Tibial nerve (tissue), 4 donors: Measurements from ENCODE around the gene MRPL17. TPM values are rescaled to one million over a fixed set of nuclear protein-coding genes. Genes with fewer than 3 reads are reported as not detected.
A peak's percentile ranks its signal among the peaks of the same experiment; 100 is the strongest.
"Not testable (repeated sequence)": the region's sequence is repeated elsewhere in the genome, so short reads cannot be mapped to it uniquely, and the experiment has no call there.

Source experiments
- DNase-seq, 2 donors: peaks; one replicate each; pipeline ENCODE4 v3.0.0-alpha.2; 2019; ENCODE audit warnings: low spot score in 2 of 2
- H3K27ac ChIP-seq, 4 donors: fragments of 200-600 bp; sonication (generic) in 3 of 4; one replicate each; pipeline ENCODE4 v1.5.1; 2017 to 2019; ENCODE audit warnings: mild to moderate bottlenecking in 1 of 4
- H3K27me3 ChIP-seq, 2 donors: fragments of 200-600 bp; sonication (generic) in 1 of 2; one replicate each; pipeline versions ENCODE4 v1.5.1 to v1.6.0; 2017 to 2019
- H3K36me3 ChIP-seq, 3 donors: fragments of 200-600 bp; sonication (generic); one replicate each; pipeline ENCODE4 v1.5.1; 2018 to 2019
- H3K4me1 ChIP-seq, 4 donors: fragments of 200-600 bp; sonication (generic) in 3 of 4; one replicate each; pipeline ENCODE4 v1.5.1; 2017 to 2019
- H3K4me3 ChIP-seq, 4 donors: fragments of 200-600 bp; sonication (generic) in 3 of 4; one replicate each; pipeline ENCODE4 v1.5.1; 2017 to 2019; ENCODE audit warnings: mild to moderate bottlenecking in 1 of 4, moderate library complexity in 1 of 4
- H3K9me3 ChIP-seq, 4 donors: fragments of 200-600 bp; sonication (generic) in 3 of 4; one replicate each; pipeline ENCODE4 v1.5.1; 2017 to 2019
- CTCF ChIP-seq, 5 experiments: fragments of 200-600 bp in 3 of 5; fragments of 450-650 bp in 2 of 5; sonication (generic) in 3 of 5; IDR thresholded peaks; one replicate each; pipeline ENCODE4 v1.5.1; 2016 to 2019; ENCODE audit warnings: antibody characterized with exemption in 5 of 5, mild to moderate bottlenecking in 3 of 5, moderate library complexity in 2 of 5
- EP300 ChIP-seq, 2 donors: sonication (generic); formaldehyde crosslinking; IDR thresholded peaks; one replicate each; pipeline ENCODE4 v1.6.1; 2017; ENCODE audit warnings: antibody characterized with exemption in 2 of 2, mild to moderate bottlenecking in 1 of 2
- POLR2A ChIP-seq, 2 donors: fragments of 450-650 bp; IDR thresholded peaks; one replicate each; pipeline ENCODE4 v1.6.1; 2017; ENCODE audit warnings: antibody characterized with exemption in 2 of 2, mild to moderate bottlenecking in 2 of 2, moderate library complexity in 2 of 2
- WGBS, 2 donors: methylation state at CpG; one replicate each; pipeline ENCODE4 v1.1.5; 2018; 5-methylcytosine and 5-hydroxymethylcytosine counted together
- total RNA-seq, 4 donors: library from RNA; depleted of rRNA; stranded (reverse); fragments of >200 nt; gene quantifications; one replicate each; pipeline ENCODE4 v1.1.0, GENCODE V29; 2016

MRPL17 gene
- total RNA-seq, 4 donors from 2014 or later: 17.3 to 24.6 (median 21.6) TPM

GRCh38 chr11:6705905-6706535, 22.9 kb upstream of the MRPL17 start:
- TF ChIP-seq EP300 (IDR thresholded peaks at IDR 0.05) (no peak), CTCF (IDR thresholded peaks at IDR 0.05) (peak; percentile 83 to 89 (median 88)), POLR2A (IDR thresholded peaks at IDR 0.05) (no peak)
- no peaks in the 10 kb centered on the region for H3K9me3 ChIP-seq
- 42 to 43% methylated on average over 7 of the region's 7 CpGs for WGBS, 2 donors
- no peaks in the 10 kb centered on the region for H3K36me3 ChIP-seq
- peak; percentile 32 to 81 for DNase-seq
- no peaks in the 10 kb centered on the region for H3K27me3 ChIP-seq
- no peak overlapping the region for H3K4me3 ChIP-seq
- peaks cover 0 to 15% (median 0%) of the 10 kb centered on the region in 4 donors for H3K4me1 ChIP-seq
- no peak overlapping the region for H3K27ac ChIP-seq

- TF ChIP-seq CTCF (IDR thresholded peaks at IDR 0.05) (peak; percentile 46 to 65 (median 57)), EP300 (IDR thresholded peaks at IDR 0.05) (no peak)
- H3K36me3 ChIP-seq: no peaks in the 10 kb centered on the region
- DNase-seq: peak in 1 of 2 donors; percentile 46
- WGBS, 2 donors: 74 to 79% methylated on average over 2 of the region's 2 CpGs
- H3K4me3 ChIP-seq: no peak overlapping the region
- H3K4me1 ChIP-seq: peaks cover 0 to 15% (median 0%) of the 10 kb centered on the region in 4 donors
- H3K9me3 ChIP-seq: no peaks in the 10 kb centered on the region
- no peaks in the 10 kb centered on the region for H3K27me3 ChIP-seq
- H3K27ac ChIP-seq: no peak overlapping the region
Observed at GRCh38 chr11:6703247-6704063, 20.3 kb upstream of the MRPL17 start.

GRCh38 chr11:6701955-6702354, 18.8 kb upstream of the MRPL17 start:
- peaks cover 0 to 15% (median 0%) of the 10 kb centered on the region in 4 donors for H3K4me1 ChIP-seq
- not testable (repeated sequence) for DNase-seq, H3K9me3 ChIP-seq, H3K36me3 ChIP-seq, H3K27me3 ChIP-seq, H3K4me3 ChIP-seq, H3K27ac ChIP-seq
- 42 to 74% methylated on average over 3 of the region's 3 CpGs for WGBS, 2 donors

GRCh38 chr11:6695377-6695776, 12.2 kb upstream of the MRPL17 start:
- peak in 1 of 2 donors; percentile 76 for TF ChIP-seq EP300 (IDR thresholded peaks at IDR 0.05)
- no peak for TF ChIP-seq CTCF (IDR thresholded peaks at IDR 0.05)
- TF ChIP-seq POLR2A (IDR thresholded peaks at IDR 0.05): no peak
- no peak overlapping the region for H3K4me3 ChIP-seq
- H3K9me3 ChIP-seq: no peaks in the 10 kb centered on the region
- no peaks in the 10 kb centered on the region for H3K27me3 ChIP-seq
- H3K4me1 ChIP-seq: peaks cover 0 to 29% (median 6%) of the 10 kb centered on the region in 4 donors
- no peaks in the 10 kb centered on the region for H3K36me3 ChIP-seq
- 13 to 17% methylated on average over 1 of the region's 1 CpG for WGBS, 2 donors
- H3K27ac ChIP-seq: peak overlapping the region in 2 of 4 donors; percentile 58 to 71
- no peak for DNase-seq

GRCh38 chr11:6694229-6694535, 11.0 kb upstream of the MRPL17 start:
- Histone ChIP-seq H3K9me3 (no peaks in the 10 kb centered on the region), H3K27ac (peak overlapping the region in 2 of 4 donors; percentile 39 to 71), H3K36me3 (no peaks in the 10 kb centered on the region), H3K27me3 (no peaks in the 10 kb centered on the region), H3K4me3 (no peak overlapping the region), H3K4me1 (peaks cover 0 to 29% (median 6%) of the 10 kb centered on the region in 4 donors)
- DNase-seq: no peak
- 3 to 5% methylated on average over 1 of the region's 1 CpG for WGBS, 2 donors
- TF ChIP-seq POLR2A (IDR thresholded peaks at IDR 0.05) (no peak), CTCF (IDR thresholded peaks at IDR 0.05) (no peak), EP300 (IDR thresholded peaks at IDR 0.05) (no peak)
